ENCODE results near the gene SOS1.

DNA sequence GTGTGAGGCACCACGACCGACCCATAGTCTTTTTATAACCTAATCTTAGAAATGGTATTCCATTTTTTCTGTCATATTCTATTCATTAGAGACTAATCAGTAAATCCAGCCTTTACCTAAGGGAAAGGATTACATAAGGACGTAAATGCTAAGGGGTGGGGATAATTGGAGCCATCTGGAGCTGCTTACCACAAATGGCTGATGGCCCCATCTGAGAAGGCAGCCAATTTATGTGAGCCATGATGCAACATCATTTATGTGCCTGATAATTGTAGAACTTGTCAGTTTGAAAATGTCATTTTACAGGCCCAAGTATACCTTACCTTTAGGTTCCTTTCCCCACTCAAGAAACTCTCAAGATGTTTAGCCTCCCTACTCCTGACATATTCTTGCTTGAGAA, 187.2 kb downstream of the SOS1 start:
- no peak for TF ChIP-seq POLR2A (IDR thresholded peaks at IDR 0.05)
- TF ChIP-seq, protein P1, sequence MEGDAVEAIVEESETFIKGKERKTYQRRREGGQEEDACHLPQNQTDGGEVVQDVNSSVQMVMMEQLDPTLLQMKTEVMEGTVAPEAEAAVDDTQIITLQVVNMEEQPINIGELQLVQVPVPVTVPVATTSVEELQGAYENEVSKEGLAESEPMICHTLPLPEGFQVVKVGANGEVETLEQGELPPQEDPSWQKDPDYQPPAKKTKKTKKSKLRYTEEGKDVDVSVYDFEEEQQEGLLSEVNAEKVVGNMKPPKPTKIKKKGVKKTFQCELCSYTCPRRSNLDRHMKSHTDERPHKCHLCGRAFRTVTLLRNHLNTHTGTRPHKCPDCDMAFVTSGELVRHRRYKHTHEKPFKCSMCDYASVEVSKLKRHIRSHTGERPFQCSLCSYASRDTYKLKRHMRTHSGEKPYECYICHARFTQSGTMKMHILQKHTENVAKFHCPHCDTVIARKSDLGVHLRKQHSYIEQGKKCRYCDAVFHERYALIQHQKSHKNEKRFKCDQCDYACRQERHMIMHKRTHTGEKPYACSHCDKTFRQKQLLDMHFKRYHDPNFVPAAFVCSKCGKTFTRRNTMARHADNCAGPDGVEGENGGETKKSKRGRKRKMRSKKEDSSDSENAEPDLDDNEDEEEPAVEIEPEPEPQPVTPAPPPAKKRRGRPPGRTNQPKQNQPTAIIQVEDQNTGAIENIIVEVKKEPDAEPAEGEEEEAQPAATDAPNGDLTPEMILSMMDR (IDR thresholded peaks at IDR 0.05), result no peak

All from ovary (tissue), 3 donors.